ENCODE data around the gene ZNF627.

GRCh38 chr19:11578258-11579142 lies 18.8 kb upstream of the ZNF627 start:
- TF ChIP-seq CTCF (IDR thresholded peaks at IDR 0.05) (no peak), EP300 (IDR thresholded peaks at IDR 0.05) (no peak)

Data from ovary (tissue), 3 donors.